H9 (cell line): ENCODE data around the gene GNAS. TPM values are rescaled to one million over a fixed set of nuclear protein-coding genes. Genes with fewer than 3 reads are reported as not detected.

ENCODE experiments used
- DNase-seq: peaks from one replicate; pipeline ENCODE4 v3.0.0-alpha.2; 2017
- H2AFZ ChIP-seq: one replicate; pipeline ENCODE4 v1.6.1; 2013; ENCODE audit warnings: mild to moderate bottlenecking, low read length, control low read depth, moderate library complexity
- H2AK5ac ChIP-seq: 2 replicates; pipeline ENCODE4 v1.6.1; 2013; ENCODE audit warnings: low read length, control low read depth, mixed read lengths; ENCODE audit not compliant: insufficient read length
- H2BK120ac ChIP-seq: one replicate; pipeline ENCODE4 v1.6.1; 2013; ENCODE audit warnings: low read depth, mild to moderate bottlenecking, low read length, control low read depth, inconsistent platforms; ENCODE audit not compliant: poor library complexity, severe bottlenecking
- H2BK12ac ChIP-seq: 2 replicates; pipeline ENCODE4 v1.6.1; 2013; ENCODE audit warnings: low read length, control low read depth, mixed read lengths, low read depth; ENCODE audit not compliant: insufficient read length
- H2BK15ac ChIP-seq: 2 replicates; pipeline ENCODE4 v1.6.1; 2013; ENCODE audit warnings: low read depth, low read length, control low read depth
- H2BK20ac ChIP-seq: one replicate; pipeline ENCODE4 v1.6.1; 2013; ENCODE audit warnings: low read depth, mild to moderate bottlenecking, low read length, control low read depth, inconsistent platforms; ENCODE audit not compliant: poor library complexity, severe bottlenecking
- H2BK5ac ChIP-seq: 2 replicates; pipeline ENCODE4 v1.6.1; 2013; ENCODE audit warnings: low read length, control low read depth, mixed read lengths; ENCODE audit not compliant: insufficient read length
- H3K14ac ChIP-seq: 2 replicates; pipeline ENCODE4 v1.6.1; 2013; ENCODE audit warnings: low read length, control low read depth; ENCODE audit not compliant: insufficient read depth
- H3K18ac ChIP-seq: 2 replicates; pipeline ENCODE4 v1.6.1; 2013; ENCODE audit warnings: low read depth, mild to moderate bottlenecking, mixed read lengths, low read length, control low read depth; ENCODE audit not compliant: insufficient read length
- H3K23ac ChIP-seq: 2 replicates; pipeline ENCODE4 v1.6.1; 2013; ENCODE audit warnings: low read length, control low read depth, mixed read lengths, low read depth; ENCODE audit not compliant: insufficient read length
- H3K23me2 ChIP-seq: 2 replicates; pipeline ENCODE4 v1.6.1; 2013; ENCODE audit warnings: low read depth, mild to moderate bottlenecking, mixed read lengths, low read length, control low read depth; ENCODE audit not compliant: insufficient read length, poor library complexity, severe bottlenecking
- H3K27ac ChIP-seq: 2 replicates; pipeline ENCODE4 v1.5.1; 2013; ENCODE audit warnings: low read length, control low read depth, mixed read lengths, low read depth; ENCODE audit not compliant: insufficient read length
- H3K27me3 ChIP-seq: 2 replicates; pipeline ENCODE4 v1.6.1; 2013; ENCODE audit warnings: low read length, control low read depth, inconsistent platforms; ENCODE audit not compliant: insufficient read depth
- H3K4ac ChIP-seq: 2 replicates; pipeline ENCODE4 v1.6.1; 2013; ENCODE audit warnings: low read depth, mild to moderate bottlenecking, control low read depth, inconsistent platforms, low read length, moderate library complexity
- H3K4me1 ChIP-seq: 2 replicates; pipeline ENCODE4 v1.6.1; 2013; ENCODE audit warnings: low read length, control low read depth, inconsistent platforms; ENCODE audit not compliant: insufficient read depth
- H3K4me2 ChIP-seq: 2 replicates; pipeline ENCODE4 v1.6.1; 2013; ENCODE audit warnings: low read length, control low read depth, mixed read lengths; ENCODE audit not compliant: insufficient read length, insufficient read depth
- H3K56ac ChIP-seq: 2 replicates; pipeline ENCODE4 v1.6.1; 2013; ENCODE audit warnings: low read depth, mild to moderate bottlenecking, mixed read lengths, low read length, control low read depth; ENCODE audit not compliant: insufficient read length
- H3K79me1 ChIP-seq: 2 replicates; pipeline ENCODE4 v1.6.1; 2013; ENCODE audit warnings: low read depth, mild to moderate bottlenecking, moderate library complexity, low read length, control low read depth, inconsistent platforms; ENCODE audit not compliant: insufficient read depth, poor library complexity, severe bottlenecking
- H3K79me2 ChIP-seq: 2 replicates; pipeline ENCODE4 v1.6.1; 2013; ENCODE audit warnings: low read length, control low read depth, inconsistent platforms; ENCODE audit not compliant: insufficient read depth
- H3K9ac ChIP-seq: 2 replicates; pipeline ENCODE4 v1.6.1; 2013; ENCODE audit warnings: low read length, control low read depth, mixed read lengths; ENCODE audit not compliant: insufficient read length; ENCODE audit errors: extremely low read depth
- H3K9me3 ChIP-seq: one replicate; pipeline ENCODE4 v1.6.1; 2013; ENCODE audit warnings: low read depth, low read length, inconsistent platforms; ENCODE audit not compliant: control insufficient read depth
- H3T11ph ChIP-seq: one replicate; pipeline ENCODE4 v1.6.1; 2013; ENCODE audit warnings: mild to moderate bottlenecking, low read length, control low read depth, inconsistent platforms
- H4K20me1 ChIP-seq: one replicate; pipeline ENCODE4 v1.6.1; 2013; ENCODE audit not compliant: control insufficient read depth, insufficient read length, insufficient read depth
- H4K5ac ChIP-seq: 2 replicates; pipeline ENCODE4 v1.6.1; 2013; ENCODE audit warnings: low read depth, mild to moderate bottlenecking, mixed read lengths, low read length, control low read depth; ENCODE audit not compliant: insufficient read length
- H4K8ac ChIP-seq: replicated peaks from 2 replicates; pipeline ENCODE4 v1.6.1; 2013; ENCODE audit warnings: low read length, control low read depth, mixed read lengths, low read depth; ENCODE audit not compliant: insufficient read length
- H4K91ac ChIP-seq: 2 replicates; pipeline ENCODE4 v1.6.1; 2013; ENCODE audit warnings: low read depth, mild to moderate bottlenecking, moderate library complexity, mixed read lengths, low read length, control low read depth; ENCODE audit not compliant: insufficient read length
- H3K27ac Mint-ChIP-seq, 3 experiments: 2 replicates in 2 of 3; 3 replicates in 1 of 3; pipeline ENCODE4 v1.8.0; 2020 to 2021; ENCODE audit warnings: mixed read lengths in 3 of 3, mild to moderate bottlenecking in 1 of 3, moderate library complexity in 1 of 3
- H3K27me3 Mint-ChIP-seq: 2 replicates; pipeline ENCODE4 v1.8.0; 2021; ENCODE audit warnings: low read depth, mild to moderate bottlenecking, moderate library complexity, mixed read lengths
- H3K36me3 Mint-ChIP-seq, 3 experiments: 2 replicates in 2 of 3; 3 replicates in 1 of 3; pipeline ENCODE4 v1.8.0; 2020 to 2021; ENCODE audit warnings: low read depth in 3 of 3, mixed read lengths in 3 of 3; ENCODE audit not compliant: insufficient read depth in 1 of 3
- H3K4me1 Mint-ChIP-seq, 2 experiments: 2 replicates each; pipeline ENCODE4 v1.8.0; 2020; ENCODE audit warnings: mixed read lengths in 2 of 2
- H3K4me3 Mint-ChIP-seq, 2 experiments: 2 replicates in 1 of 2; 3 replicates in 1 of 2; pipeline ENCODE4 v1.8.0; 2020 to 2021; ENCODE audit warnings: mild to moderate bottlenecking in 2 of 2, mixed read lengths in 2 of 2, moderate library complexity in 1 of 2
- H3K9me3 Mint-ChIP-seq, 2 experiments: 2 replicates in 1 of 2; 3 replicates in 1 of 2; pipeline ENCODE4 v1.8.0; 2020; ENCODE audit warnings: mild to moderate bottlenecking in 2 of 2, mixed read lengths in 2 of 2, moderate library complexity in 1 of 2
- WGBS: extraction: QIAGEN DNeasy Blood & Tissue Kit; methylation state at CpG from one replicate; pipeline ENCODE4 v1.1.7; 2013; ENCODE audit warnings: missing lambda C conversion rate, low lambda C conversion rate, mixed read lengths; ENCODE audit not compliant: insufficient read length; ENCODE audit errors: extremely low coverage; 5-methylcytosine and 5-hydroxymethylcytosine counted together
- total RNA-seq: library from RNA; stranded (reverse); gene quantifications from 2 replicates; pipeline ENCODE4 v1.2.1, GENCODE V29; 2021
- TF ChIP-seq, protein P1 (sequence below): fragments of 200-600 bp; sonication (generic); conservative IDR thresholded peaks from 3 replicates; pipeline ENCODE4 v1.8.0; 2021; ENCODE audit warnings: antibody characterized with exemption, mild to moderate bottlenecking

Gene GNAS
- total RNA-seq, 1 experiment from 2014 or later = 920 TPM

GRCh38 chr20:58850693-58851174 is 1.8 kb upstream of the GNAS start, which contains the start of gene GNAS-AS1:
TSS of gene GNAS-AS1 (minus strand) at chr20:58850902.
- Histone ChIP-seq H3K4me1 (peaks cover 2% of the 10 kb centered on the region; the same call in 1 of the 2 replicates), H3K79me1 (no peaks in the 10 kb centered on the region), H3K79me2 (peaks cover 35% of the 10 kb centered on the region; the same call in 1 of the 2 replicates), H4K91ac (no peak within 1 kb of the TSS), H3K9ac (peak within 1 kb of the TSS; percentile 78), H3K23ac (no peak within 1 kb of the TSS), H2BK15ac (no peak within 1 kb of the TSS), H2AK5ac (no peak within 1 kb of the TSS), H2BK12ac (no peak within 1 kb of the TSS), H3K23me2 (peaks cover 33% of the 10 kb centered on the region), H4K20me1 (no peaks in the 10 kb centered on the region), H2BK5ac (no peak within 1 kb of the TSS), H4K8ac (no peak within 1 kb of the TSS), H4K5ac (no peak within 1 kb of the TSS), H3K4me2 (peak within 1 kb of the TSS; percentile 71), H3T11ph (no peak within 1 kb of the TSS), H3K18ac (peak within 1 kb of the TSS; percentile 77), H3K27me3 (peaks cover 26% of the 10 kb centered on the region; the same call in 1 of the 2 replicates), H3K27ac (no peak within 1 kb of the TSS), H3K4ac (peak within 1 kb of the TSS; percentile 3; the same call in 1 of the 2 replicates), H3K14ac (peak within 1 kb of the TSS; percentile 91), H2BK120ac (peak within 1 kb of the TSS; percentile 91), H3K9me3 (no peaks in the 10 kb centered on the region), H2BK20ac (no peak within 1 kb of the TSS), H3K56ac (peak within 1 kb of the TSS; percentile 15), H2AFZ (no peak within 1 kb of the TSS)
- no CpG with 5 or more reads among the region's 25 CpGs for WGBS
- Mint-ChIP-seq H3K4me3 (peak within 1 kb of the TSS; percentile 92 to 94), H3K36me3 (peaks cover 34 to 57% (median 39%) of the 10 kb centered on the region in 3 experiments), H3K27ac (peak within 1 kb of the TSS; percentile 45 to 94 (median 88)), H3K27me3 (peaks cover 53% of the 10 kb centered on the region), H3K4me1 (peaks cover 56 to 65% of the 10 kb centered on the region in 2 experiments), H3K9me3 (peaks cover 14 to 19% of the 10 kb centered on the region in 2 experiments)
- peak; percentile 93 for DNase-seq
- TF ChIP-seq, protein P1, sequence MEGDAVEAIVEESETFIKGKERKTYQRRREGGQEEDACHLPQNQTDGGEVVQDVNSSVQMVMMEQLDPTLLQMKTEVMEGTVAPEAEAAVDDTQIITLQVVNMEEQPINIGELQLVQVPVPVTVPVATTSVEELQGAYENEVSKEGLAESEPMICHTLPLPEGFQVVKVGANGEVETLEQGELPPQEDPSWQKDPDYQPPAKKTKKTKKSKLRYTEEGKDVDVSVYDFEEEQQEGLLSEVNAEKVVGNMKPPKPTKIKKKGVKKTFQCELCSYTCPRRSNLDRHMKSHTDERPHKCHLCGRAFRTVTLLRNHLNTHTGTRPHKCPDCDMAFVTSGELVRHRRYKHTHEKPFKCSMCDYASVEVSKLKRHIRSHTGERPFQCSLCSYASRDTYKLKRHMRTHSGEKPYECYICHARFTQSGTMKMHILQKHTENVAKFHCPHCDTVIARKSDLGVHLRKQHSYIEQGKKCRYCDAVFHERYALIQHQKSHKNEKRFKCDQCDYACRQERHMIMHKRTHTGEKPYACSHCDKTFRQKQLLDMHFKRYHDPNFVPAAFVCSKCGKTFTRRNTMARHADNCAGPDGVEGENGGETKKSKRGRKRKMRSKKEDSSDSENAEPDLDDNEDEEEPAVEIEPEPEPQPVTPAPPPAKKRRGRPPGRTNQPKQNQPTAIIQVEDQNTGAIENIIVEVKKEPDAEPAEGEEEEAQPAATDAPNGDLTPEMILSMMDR = peak; percentile 14; the same call in 1 of the 3 replicates
